T-helper 2 cell treated with Interferon-gamma antibody and Interleukin-4, amounts not matched to agents 100 ng/mL and 5 ng/mL, for 36 hours (primary cell): ENCODE data around the gene RPTOR. TPM values are rescaled to one million over a fixed set of nuclear protein-coding genes. Genes with fewer than 3 reads are reported as not detected.
"Not testable (repeated sequence)": the region's sequence is repeated elsewhere in the genome, so short reads cannot be mapped to it uniquely, and the experiment has no call there.

ENCODE experiments used
- intact Hi-C: fragments of 100-400 bp; cut with micrococcal nuclease; formaldehyde crosslinking; loops from one replicate; pipeline ENCODE4 v1.15.1; 2023
- total RNA-seq: library from RNA; stranded (reverse); gene quantifications from 2 replicates; pipeline ENCODE4 v1.2.3, GENCODE V29; 2022

The RPTOR gene
- total RNA-seq, 1 donor from 2014 or later = 78.5 TPM

- intact Hi-C loops = loop anchor here (5.0 kb wide), 1 partner anchor 37 kb away; no protein-coding TSS in a partner anchor
These were observed 249.2 kb downstream of the RPTOR start for GRCh38 chr17:80793851-80794267.

GRCh38 chr17:80794281-80795089, 249.8 kb downstream of the RPTOR start:
- intact Hi-C loops = loop anchor here (5.0 kb wide), 1 partner anchor 37 kb away; no protein-coding TSS in a partner anchor

- intact Hi-C loops = no loop called here
These were observed 250.5 kb downstream of the RPTOR start for GRCh38 chr17:80795090-80795580.

- intact Hi-C loops = no loop called here
These were observed 251.1 kb downstream of the RPTOR start for GRCh38 chr17:80795754-80796153.

- intact Hi-C loops = no loop called here
These were observed 251.8 kb downstream of the RPTOR start for GRCh38 chr17:80796430-80796861.

- intact Hi-C loops = not testable (repeated sequence)
These were observed 252.6 kb downstream of the RPTOR start for GRCh38 chr17:80797222-80797621.

GRCh38 chr17:80797741-80798594, 253.3 kb downstream of the RPTOR start:
- intact Hi-C loops = no loop called here

- intact Hi-C loops = no loop called here
These were observed 254.2 kb downstream of the RPTOR start for GRCh38 chr17:80798595-80799537.

- intact Hi-C loops = no loop called here
These were observed 255.2 kb downstream of the RPTOR start for GRCh38 chr17:80799538-80800480.

- intact Hi-C loops = no loop called here
These were observed 256.1 kb downstream of the RPTOR start for GRCh38 chr17:80800481-80801391.

GRCh38 chr17:80802626-80803450, 258.2 kb downstream of the RPTOR start:
- intact Hi-C loops = no loop called here

GRCh38 chr17:80803451-80804428, 259.1 kb downstream of the RPTOR start:
- intact Hi-C loops = no loop called here

GRCh38 chr17:80804466-80804865, 259.8 kb downstream of the RPTOR start:
- intact Hi-C loops = no loop called here

- intact Hi-C loops = no loop called here
These were observed 260.6 kb downstream of the RPTOR start for GRCh38 chr17:80805032-80805751.

- intact Hi-C loops = no loop called here
These were observed 262.4 kb downstream of the RPTOR start for GRCh38 chr17:80807014-80807413.

GRCh38 chr17:80807882-80808281, 263.2 kb downstream of the RPTOR start:
- intact Hi-C loops = no loop called here
